GM21529 (cell line): Measurements from ENCODE around the gene B2M.
"Not testable (repeated sequence)": the region's sequence is repeated elsewhere in the genome, so short reads cannot be mapped to it uniquely, and the experiment has no call there.

Experiments used
- ATAC-seq: cut with Tn5 transposase; IDR thresholded peaks from one replicate; pipeline ENCODE4 v1.9.1; 2021; ENCODE audit not compliant: unreplicated experiment

The B2M gene

DNA sequence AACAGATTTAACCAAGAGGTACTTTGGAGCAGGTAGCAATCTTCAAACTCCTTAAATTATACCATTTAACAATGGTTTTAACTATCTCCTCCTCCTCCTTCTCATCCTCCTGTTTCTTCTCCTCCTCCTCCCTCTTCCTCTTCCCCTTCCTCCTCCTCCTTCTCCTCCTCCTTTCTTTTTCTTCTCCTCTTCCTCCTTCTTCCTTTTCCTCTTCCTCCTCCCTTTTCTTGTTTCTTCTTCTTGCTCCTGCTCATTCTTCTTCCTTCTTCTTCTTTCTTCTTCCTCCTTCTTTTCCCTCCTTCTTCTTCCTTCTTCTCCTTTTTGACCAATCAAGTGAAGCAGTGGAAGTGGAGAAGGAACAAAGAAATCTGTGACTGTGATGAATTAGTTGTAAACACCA, 14.3 kb upstream of the B2M start:
- no peak for ATAC-seq

DNA sequence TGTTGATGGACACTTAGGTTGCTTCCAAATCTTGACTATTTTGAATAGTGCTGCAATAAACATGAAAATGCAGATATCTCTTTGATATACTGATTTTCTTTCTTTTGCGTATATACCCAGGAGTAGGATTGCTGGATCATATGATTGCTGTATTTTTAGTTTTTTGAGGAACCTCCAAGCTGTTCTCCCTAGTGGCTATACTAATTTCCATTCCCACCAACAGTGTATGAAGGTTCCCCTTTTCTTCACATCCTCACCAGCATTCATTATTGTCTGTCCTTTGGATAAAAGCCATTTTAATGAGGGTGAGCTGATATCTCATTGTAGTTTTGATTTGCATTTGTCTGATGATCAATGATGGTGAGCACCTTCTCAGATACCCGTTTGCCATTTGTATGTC, 12.7 kb upstream of the B2M start:
- no peak for ATAC-seq

DNA sequence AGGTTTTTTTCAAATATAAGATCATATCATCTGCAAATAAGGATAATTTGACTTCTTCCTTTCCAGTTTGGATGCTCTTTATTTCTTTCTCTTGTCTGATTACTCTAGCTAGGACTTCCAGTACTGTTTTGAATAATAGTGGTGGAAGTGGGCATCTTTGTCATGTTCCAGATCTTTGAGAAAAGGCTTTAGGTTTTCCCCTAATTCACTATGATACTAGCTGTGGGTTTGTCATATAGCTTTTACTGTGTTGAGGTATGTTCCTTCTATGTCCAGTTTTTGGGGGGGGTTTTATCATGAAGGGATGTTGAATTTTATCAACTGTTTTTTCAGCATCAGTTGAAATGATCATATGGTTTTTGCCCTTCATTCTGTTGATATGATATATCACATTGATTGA, 10.6 kb upstream of the B2M start:
- ATAC-seq: not testable (repeated sequence)

DNA sequence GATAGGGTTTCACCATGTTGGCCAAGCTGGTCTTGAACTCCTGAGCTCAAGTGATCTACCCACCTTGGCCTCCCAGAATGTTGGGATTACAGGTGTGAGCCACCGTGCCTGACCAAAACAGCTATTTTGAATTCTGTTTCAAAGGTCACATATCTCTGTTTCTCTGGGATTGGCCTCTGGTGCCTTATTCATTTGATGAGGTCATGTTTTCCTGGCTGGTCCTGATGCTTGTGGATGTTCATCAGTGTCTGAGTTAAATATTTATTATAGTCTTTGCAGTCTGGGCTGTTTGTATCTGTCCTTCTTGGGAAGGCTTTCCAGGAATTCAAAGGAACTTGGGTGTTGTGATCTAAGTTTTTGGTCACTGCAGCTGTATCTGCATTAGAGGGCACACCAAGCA, 5.3 kb upstream of the B2M start:
- ATAC-seq: no peak

DNA sequence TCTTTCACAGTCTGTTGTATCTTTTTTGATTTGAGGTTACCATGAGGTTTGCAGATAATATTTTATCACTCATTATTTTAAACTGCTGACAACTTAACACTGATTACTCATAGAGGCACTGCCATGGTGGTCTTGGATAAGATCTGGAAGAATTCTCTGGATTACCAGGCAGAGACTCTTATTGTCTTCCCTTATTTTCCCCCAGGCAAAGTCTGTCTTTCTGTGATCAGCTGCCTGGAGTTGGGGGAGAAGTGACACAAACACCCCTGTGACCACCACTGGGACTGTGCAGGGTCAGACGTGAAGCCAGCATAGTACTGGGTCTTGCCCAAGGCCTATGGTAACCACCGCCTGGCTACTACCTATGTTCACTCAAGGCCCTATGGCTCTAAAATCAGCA, 4.9 kb upstream of the B2M start:
- no peak for ATAC-seq

DNA sequence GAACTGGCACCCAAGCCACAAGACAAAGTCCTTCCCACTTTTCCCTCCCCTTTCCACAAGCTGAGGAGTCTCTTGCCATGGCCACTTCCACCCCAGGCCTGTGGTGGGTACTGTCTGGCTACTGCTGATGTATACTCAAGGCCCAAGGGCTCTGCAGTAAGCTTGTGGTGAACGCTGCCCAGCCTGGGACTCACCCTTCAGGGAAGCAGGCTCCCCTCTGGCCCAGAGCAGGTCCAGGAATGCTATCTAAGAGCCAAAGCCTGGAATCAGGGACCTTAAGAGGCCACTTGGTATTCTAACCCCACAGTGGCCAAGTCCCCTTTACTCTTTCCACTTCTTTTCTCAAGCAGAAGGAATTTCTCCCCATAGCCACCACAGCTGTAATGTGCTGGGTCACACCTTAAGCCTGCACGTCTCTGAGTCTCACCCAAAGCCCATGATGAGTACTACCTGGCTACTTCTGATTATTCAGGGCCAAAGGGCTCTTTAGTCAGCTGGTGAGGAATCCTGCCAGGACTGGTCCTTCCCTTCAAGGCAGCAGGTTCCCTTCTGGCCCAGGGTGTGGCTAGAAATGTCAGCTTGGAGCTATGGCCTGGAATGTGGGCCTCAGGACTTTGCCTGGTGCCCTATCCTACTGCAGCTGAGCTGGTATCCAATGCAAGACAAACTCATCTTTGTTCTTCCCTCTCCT, 4.2 kb upstream of the B2M start:
- no peak for ATAC-seq

DNA sequence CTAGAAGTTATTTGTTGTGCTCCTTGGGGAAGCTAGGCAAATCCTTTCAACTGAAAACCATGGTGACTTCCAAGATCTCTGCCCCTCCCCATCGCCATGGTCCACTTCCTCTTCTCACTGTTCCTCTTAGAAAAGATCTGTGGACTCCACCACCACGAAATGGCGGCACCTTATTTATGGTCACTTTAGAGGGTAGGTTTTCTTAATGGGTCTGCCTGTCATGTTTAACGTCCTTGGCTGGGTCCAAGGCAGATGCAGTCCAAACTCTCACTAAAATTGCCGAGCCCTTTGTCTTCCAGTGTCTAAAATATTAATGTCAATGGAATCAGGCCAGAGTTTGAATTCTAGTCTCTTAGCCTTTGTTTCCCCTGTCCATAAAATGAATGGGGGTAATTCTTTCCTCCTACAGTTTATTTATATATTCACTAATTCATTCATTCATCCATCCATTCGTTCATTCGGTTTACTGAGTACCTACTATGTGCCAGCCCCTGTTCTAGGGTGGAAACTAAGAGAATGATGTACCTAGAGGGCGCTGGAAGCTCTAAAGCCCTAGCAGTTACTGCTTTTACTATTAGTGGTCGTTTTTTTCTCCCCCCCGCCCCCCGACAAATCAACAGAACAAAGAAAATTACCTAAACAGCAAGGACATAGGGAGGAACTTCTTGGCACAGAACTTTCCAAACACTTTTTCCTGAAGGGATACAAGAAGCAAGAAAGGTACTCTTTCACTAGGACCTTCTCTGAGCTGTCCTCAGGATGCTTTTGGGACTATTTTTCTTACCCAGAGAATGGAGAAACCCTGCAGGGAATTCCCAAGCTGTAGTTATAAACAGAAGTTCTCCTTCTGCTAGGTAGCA, 851 bp upstream of the B2M start:
- no peak for ATAC-seq

DNA sequence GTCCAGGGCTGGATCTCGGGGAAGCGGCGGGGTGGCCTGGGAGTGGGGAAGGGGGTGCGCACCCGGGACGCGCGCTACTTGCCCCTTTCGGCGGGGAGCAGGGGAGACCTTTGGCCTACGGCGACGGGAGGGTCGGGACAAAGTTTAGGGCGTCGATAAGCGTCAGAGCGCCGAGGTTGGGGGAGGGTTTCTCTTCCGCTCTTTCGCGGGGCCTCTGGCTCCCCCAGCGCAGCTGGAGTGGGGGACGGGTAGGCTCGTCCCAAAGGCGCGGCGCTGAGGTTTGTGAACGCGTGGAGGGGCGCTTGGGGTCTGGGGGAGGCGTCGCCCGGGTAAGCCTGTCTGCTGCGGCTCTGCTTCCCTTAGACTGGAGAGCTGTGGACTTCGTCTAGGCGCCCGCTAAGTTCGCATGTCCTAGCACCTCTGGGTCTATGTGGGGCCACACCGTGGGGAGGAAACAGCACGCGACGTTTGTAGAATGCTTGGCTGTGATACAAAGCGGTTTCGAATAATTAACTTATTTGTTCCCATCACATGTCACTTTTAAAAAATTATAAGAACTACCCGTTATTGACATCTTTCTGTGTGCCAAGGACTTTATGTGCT, 527 bp downstream of the B2M start:
- peak; percentile 14 for ATAC-seq

DNA sequence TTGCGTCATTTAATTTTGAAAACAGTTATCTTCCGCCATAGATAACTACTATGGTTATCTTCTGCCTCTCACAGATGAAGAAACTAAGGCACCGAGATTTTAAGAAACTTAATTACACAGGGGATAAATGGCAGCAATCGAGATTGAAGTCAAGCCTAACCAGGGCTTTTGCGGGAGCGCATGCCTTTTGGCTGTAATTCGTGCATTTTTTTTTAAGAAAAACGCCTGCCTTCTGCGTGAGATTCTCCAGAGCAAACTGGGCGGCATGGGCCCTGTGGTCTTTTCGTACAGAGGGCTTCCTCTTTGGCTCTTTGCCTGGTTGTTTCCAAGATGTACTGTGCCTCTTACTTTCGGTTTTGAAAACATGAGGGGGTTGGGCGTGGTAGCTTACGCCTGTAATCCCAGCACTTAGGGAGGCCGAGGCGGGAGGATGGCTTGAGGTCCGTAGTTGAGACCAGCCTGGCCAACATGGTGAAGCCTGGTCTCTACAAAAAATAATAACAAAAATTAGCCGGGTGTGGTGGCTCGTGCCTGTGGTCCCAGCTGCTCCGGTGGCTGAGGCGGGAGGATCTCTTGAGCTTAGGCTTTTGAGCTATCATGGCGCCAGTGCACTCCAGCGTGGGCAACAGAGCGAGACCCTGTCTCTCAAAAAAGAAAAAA, 1.2 kb downstream of the B2M start:
- no peak for ATAC-seq

DNA sequence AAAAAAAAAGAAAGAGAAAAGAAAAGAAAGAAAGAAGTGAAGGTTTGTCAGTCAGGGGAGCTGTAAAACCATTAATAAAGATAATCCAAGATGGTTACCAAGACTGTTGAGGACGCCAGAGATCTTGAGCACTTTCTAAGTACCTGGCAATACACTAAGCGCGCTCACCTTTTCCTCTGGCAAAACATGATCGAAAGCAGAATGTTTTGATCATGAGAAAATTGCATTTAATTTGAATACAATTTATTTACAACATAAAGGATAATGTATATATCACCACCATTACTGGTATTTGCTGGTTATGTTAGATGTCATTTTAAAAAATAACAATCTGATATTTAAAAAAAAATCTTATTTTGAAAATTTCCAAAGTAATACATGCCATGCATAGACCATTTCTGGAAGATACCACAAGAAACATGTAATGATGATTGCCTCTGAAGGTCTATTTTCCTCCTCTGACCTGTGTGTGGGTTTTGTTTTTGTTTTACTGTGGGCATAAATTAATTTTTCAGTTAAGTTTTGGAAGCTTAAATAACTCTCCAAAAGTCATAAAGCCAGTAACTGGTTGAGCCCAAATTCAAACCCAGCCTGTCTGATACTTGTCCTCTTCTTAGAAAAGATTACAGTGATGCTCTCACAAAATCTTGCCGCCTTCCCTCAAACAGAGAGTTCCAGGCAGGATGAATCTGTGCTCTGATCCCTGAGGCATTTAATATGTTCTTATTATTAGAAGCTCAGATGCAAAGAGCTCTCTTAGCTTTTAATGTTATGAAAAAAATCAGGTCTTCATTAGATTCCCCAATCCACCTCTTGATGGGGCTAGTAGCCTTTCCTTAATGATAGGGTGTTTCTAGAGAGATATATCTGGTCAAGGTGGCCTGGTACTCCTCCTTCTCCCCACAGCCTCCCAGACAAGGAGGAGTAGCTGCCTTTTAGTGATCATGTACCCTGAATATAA, 2.0 kb downstream of the B2M start:
- ATAC-seq: no peak

DNA sequence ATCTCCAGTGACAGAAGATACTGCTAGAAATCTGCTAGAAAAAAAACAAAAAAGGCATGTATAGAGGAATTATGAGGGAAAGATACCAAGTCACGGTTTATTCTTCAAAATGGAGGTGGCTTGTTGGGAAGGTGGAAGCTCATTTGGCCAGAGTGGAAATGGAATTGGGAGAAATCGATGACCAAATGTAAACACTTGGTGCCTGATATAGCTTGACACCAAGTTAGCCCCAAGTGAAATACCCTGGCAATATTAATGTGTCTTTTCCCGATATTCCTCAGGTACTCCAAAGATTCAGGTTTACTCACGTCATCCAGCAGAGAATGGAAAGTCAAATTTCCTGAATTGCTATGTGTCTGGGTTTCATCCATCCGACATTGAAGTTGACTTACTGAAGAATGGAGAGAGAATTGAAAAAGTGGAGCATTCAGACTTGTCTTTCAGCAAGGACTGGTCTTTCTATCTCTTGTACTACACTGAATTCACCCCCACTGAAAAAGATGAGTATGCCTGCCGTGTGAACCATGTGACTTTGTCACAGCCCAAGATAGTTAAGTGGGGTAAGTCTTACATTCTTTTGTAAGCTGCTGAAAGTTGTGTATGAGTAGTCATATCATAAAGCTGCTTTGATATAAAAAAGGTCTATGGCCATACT, 4.0 kb downstream of the B2M start:
- no peak for ATAC-seq

DNA sequence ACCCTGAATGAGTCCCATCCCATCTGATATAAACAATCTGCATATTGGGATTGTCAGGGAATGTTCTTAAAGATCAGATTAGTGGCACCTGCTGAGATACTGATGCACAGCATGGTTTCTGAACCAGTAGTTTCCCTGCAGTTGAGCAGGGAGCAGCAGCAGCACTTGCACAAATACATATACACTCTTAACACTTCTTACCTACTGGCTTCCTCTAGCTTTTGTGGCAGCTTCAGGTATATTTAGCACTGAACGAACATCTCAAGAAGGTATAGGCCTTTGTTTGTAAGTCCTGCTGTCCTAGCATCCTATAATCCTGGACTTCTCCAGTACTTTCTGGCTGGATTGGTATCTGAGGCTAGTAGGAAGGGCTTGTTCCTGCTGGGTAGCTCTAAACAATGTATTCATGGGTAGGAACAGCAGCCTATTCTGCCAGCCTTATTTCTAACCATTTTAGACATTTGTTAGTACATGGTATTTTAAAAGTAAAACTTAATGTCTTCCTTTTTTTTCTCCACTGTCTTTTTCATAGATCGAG, 4.5 kb downstream of the B2M start:
- ATAC-seq: no peak

DNA sequence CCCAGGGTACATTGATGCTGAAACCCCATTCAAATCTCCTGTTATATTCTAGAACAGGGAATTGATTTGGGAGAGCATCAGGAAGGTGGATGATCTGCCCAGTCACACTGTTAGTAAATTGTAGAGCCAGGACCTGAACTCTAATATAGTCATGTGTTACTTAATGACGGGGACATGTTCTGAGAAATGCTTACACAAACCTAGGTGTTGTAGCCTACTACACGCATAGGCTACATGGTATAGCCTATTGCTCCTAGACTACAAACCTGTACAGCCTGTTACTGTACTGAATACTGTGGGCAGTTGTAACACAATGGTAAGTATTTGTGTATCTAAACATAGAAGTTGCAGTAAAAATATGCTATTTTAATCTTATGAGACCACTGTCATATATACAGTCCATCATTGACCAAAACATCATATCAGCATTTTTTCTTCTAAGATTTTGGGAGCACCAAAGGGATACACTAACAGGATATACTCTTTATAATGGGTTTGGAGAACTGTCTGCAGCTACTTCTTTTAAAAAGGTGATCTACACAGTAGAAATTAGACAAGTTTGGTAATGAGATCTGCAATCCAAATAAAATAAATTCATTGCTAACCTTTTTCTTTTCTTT, 5.8 kb downstream of the B2M start:
- ATAC-seq: no peak

DNA sequence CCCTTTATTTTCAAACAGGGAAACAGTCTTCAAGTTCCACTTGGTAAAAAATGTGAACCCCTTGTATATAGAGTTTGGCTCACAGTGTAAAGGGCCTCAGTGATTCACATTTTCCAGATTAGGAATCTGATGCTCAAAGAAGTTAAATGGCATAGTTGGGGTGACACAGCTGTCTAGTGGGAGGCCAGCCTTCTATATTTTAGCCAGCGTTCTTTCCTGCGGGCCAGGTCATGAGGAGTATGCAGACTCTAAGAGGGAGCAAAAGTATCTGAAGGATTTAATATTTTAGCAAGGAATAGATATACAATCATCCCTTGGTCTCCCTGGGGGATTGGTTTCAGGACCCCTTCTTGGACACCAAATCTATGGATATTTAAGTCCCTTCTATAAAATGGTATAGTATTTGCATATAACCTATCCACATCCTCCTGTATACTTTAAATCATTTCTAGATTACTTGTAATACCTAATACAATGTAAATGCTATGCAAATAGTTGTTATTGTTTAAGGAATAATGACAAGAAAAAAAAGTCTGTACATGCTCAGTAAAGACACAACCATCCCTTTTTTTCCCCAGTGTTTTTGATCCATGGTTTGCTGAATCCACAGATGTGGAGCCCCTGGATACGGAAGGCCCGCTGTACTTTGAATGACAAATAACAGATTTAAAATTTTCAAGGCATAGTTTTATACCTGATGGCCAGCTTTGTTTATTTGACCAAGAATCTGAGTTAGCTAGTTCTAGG, 7.0 kb downstream of the B2M start:
- ATAC-seq: no peak

DNA sequence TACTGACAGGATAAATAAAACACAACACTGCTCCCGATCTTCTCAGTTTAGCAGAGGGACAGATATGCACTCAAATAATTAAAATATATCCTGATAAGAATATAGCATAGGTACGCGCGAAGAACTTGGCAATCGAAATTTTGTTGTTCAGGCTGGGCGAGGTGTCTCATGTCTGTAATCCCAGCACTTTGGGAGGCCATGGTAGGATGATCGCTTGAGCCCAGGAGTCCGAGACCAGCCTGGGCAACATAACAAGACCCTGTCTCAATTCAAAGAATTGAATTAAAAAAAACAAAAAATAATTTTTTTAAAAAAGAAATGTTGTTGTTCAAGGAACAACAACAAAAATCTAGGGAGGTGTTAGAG, 7.6 kb downstream of the B2M start:
- no peak for ATAC-seq

DNA sequence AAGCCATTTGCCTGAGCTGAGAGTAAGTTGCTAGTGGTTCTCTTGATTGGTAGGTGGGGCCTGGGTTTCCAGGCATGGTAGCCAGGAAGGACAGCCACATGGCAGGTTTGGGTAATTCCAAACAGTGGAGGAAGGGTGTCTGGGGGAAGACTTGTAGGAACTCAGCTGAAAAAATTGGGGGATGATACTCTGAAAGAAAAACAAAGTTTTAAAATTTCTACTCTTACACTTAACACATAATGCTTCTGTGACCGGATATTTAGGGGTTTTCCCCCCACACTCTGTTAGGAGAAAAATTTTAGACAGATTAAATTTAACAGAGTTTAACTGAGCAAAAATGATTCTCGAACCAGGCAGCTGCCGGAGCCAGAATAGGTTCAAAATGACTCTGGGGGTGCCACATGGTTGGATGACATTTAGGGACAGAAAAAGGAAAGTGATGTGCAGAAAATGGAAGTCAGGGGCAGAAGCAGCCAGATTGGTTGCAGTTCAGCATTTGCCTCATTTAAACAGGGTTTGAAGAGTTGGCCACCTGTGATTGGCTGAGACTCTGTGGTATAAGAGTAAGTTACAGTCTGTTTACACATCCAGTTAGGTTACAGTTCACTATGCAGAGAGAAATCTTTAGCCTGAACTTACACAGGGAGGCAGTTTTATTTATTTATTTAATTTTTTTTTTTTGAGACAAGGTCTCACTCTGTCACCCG, 8.1 kb downstream of the B2M start:
- ATAC-seq: peak; percentile 46

DNA sequence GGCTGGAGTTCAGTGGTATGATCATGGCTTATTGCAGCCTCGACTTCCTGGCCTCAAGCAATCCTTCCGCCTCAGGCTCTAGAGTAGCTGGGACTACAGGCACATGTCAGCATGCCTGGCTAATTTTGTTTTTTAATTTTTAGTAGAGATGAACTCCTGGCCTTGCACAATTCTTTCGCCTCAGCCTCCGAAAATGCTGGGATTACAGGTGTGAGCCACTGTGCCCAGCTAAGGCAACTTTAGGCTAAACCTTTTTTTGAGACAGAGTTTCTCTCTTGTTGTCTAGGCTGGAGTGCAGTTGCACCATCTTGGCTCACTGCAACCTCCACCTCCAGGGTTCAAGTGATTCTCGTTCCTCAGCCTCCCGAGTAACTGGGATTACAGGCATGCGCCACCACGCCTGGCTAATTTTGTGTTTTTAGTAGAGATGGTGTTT, 8.7 kb downstream of the B2M start:
- ATAC-seq: not testable (repeated sequence)
